ENCODE measurements around the gene GPI. TPM values are rescaled to one million over a fixed set of nuclear protein-coding genes. Genes with fewer than 3 reads are reported as not detected.

GPI gene
- total RNA-seq, 2 experiments from 2014 or later = 725 to 786 TPM

GRCh38 chr19:34431681-34432402, 66.8 kb downstream of the GPI start:
- ATAC-seq (ENCODE audit: low read depth) (no peak), DNase-seq (no peak)
- Mint-ChIP-seq H3K9me3 (no peaks in the 10 kb centered on the region), H3K27ac (no peak overlapping the region), H3K27me3 (no peaks in the 10 kb centered on the region), H3K4me3 (no peak overlapping the region), H3K4me1 (peaks cover 25% of the 10 kb centered on the region), H3K36me3 (peaks cover 19% of the 10 kb centered on the region)
- POLR2A ChIA-PET = no interaction called here

- H3K4me1 Mint-ChIP-seq = peaks cover 23% of the 10 kb centered on the region
- no peaks in the 10 kb centered on the region for H3K27me3 Mint-ChIP-seq
- no peak for DNase-seq
- peaks cover 19% of the 10 kb centered on the region for H3K36me3 Mint-ChIP-seq
- no peak overlapping the region for H3K27ac Mint-ChIP-seq
- POLR2A ChIA-PET = no interaction called here
- H3K4me3 Mint-ChIP-seq = no peak overlapping the region
- no peak for ATAC-seq (ENCODE audit: low read depth)
- no peaks in the 10 kb centered on the region for H3K9me3 Mint-ChIP-seq
Observed at GRCh38 chr19:34432797-34433196, 67.8 kb downstream of the GPI start.

GRCh38 chr19:34436716-34437115, 71.7 kb downstream of the GPI start:
- H3K9me3 Mint-ChIP-seq = no peaks in the 10 kb centered on the region

GRCh38 chr19:34448191-34448590, 83.2 kb downstream of the GPI start:
- H3K4me3 Mint-ChIP-seq = no peak overlapping the region
- POLR2A ChIA-PET = no interaction called here
- H3K36me3 Mint-ChIP-seq = peaks cover 42% of the 10 kb centered on the region
- H3K27ac Mint-ChIP-seq = no peak overlapping the region
- H3K27me3 Mint-ChIP-seq = no peaks in the 10 kb centered on the region
- DNase-seq = no peak
- H3K9me3 Mint-ChIP-seq = no peaks in the 10 kb centered on the region
- no peak for ATAC-seq (ENCODE audit: low read depth)
- peaks cover 5% of the 10 kb centered on the region for H3K4me1 Mint-ChIP-seq

More at GRCh38 chr19:34436716-34437115, 71.7 kb downstream of the GPI start:
- no peak overlapping the region for H3K27ac Mint-ChIP-seq
- peaks cover 18% of the 10 kb centered on the region for H3K36me3 Mint-ChIP-seq
- ATAC-seq (ENCODE audit: low read depth) (no peak), DNase-seq (no peak)
- H3K27me3 Mint-ChIP-seq = no peaks in the 10 kb centered on the region
- H3K4me1 Mint-ChIP-seq = peaks cover 6% of the 10 kb centered on the region
- no peak overlapping the region for H3K4me3 Mint-ChIP-seq
- POLR2A ChIA-PET = no interaction called here

Other genes starting within 250 kb of the GPI start
- 100 to 1,000 TPM; 141 to 156 TPM for gene LSM14A, start 192.7 kb upstream of the GPI start, total RNA-seq
- 10 to 100 TPM; 17.7 to 19.4 TPM for gene GARRE1, start 110.6 kb upstream of the GPI start, total RNA-seq
- gene PDCD2L, start 39.2 kb downstream of the GPI start, total RNA-seq = 10 to 100 TPM in 1 of 2 experiments, 1 to 10 TPM in 1; 9.4 to 13.3 TPM
- 100 to 1,000 TPM; 106 to 113 TPM for gene UBA2, start 63.2 kb downstream of the GPI start, total RNA-seq
- under 1 TPM; 0.23 to 0.55 TPM for gene WTIP, start 116.6 kb downstream of the GPI start, total RNA-seq